Astrocyte of the spinal cord (primary cell): ENCODE measurements around the gene MYBPC3.

Experiments used
- DNase-seq: peaks from one replicate; pipeline ENCODE4 v3.0.0; 2011; ENCODE audit warnings: low read depth, low spot score
- H3K4me3 ChIP-seq: 2 replicates; pipeline ENCODE4 v1.5.1; 2011; ENCODE audit warnings: low read depth, mild to moderate bottlenecking, low read length, moderate library complexity
- in situ Hi-C: cut with HindIII; loops from 2 replicates; pipeline ENCODE4 v1.10.0; 2017; ENCODE audit warnings: low sequenced_read_pairs
- TF ChIP-seq, protein P1 (sequence below): IDR thresholded peaks from 2 replicates; pipeline ENCODE4 v1.5.1; 2012; ENCODE audit warnings: low read depth, mild to moderate bottlenecking, low read length, inconsistent platforms

The MYBPC3 gene

DNA sequence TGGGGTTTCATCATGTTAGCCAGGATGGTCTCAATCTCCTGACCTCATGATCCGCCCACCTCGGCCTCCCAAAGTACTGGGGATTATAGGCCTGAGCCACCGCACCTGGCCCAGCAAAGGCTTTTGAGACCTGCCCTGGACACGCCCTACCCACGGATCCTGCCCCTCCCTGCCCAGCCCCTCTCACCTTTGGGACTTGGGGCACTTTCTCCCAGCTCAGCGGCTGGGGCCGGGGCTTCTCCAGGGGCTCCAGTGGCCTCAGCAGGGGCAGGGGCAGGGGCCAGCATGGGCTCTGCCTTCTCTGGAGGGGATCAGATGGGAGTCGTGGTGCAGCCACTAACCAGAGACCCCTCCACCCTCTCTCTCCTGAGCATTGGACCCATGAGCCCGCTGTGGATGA lies 2.2 kb downstream of the MYBPC3 start:
- H3K4me3 ChIP-seq, result no peak overlapping the region
- TF ChIP-seq, protein P1, sequence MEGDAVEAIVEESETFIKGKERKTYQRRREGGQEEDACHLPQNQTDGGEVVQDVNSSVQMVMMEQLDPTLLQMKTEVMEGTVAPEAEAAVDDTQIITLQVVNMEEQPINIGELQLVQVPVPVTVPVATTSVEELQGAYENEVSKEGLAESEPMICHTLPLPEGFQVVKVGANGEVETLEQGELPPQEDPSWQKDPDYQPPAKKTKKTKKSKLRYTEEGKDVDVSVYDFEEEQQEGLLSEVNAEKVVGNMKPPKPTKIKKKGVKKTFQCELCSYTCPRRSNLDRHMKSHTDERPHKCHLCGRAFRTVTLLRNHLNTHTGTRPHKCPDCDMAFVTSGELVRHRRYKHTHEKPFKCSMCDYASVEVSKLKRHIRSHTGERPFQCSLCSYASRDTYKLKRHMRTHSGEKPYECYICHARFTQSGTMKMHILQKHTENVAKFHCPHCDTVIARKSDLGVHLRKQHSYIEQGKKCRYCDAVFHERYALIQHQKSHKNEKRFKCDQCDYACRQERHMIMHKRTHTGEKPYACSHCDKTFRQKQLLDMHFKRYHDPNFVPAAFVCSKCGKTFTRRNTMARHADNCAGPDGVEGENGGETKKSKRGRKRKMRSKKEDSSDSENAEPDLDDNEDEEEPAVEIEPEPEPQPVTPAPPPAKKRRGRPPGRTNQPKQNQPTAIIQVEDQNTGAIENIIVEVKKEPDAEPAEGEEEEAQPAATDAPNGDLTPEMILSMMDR, result no peak
- DNase-seq, result no peak
- in situ Hi-C loops, result no loop called here

DNA sequence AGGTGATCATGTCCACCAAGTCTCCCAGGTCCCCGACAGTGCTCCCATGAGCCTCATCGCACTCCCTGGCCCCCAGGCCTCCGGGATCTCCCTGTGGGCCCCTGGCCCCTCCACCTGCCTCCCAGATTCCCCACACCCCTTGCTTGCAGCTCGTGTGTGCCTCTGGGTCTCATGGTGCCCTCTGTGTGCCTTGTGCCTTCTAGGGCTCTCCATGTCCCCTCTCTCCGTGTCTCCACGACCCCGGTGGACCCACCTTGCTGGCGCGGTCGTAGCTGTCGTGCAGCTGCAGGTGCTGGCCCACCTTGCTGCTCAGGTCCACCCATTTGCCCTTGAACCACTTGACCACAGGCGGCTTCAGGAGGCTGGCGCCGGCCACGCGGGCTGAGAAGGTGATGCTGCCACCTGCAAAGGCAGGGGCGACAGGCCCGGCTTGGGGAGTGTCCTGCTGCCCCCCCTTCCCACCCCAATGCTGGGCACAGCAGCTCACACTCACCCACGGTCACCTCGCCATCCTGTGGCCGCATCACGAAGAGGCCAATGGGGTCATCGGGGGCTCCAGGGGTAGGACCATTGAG lies 2.9 kb downstream of the MYBPC3 start:
- TF ChIP-seq, protein P1, result no peak
- no peak overlapping the region for H3K4me3 ChIP-seq
- DNase-seq, result no peak
- in situ Hi-C loops, result no loop called here

DNA sequence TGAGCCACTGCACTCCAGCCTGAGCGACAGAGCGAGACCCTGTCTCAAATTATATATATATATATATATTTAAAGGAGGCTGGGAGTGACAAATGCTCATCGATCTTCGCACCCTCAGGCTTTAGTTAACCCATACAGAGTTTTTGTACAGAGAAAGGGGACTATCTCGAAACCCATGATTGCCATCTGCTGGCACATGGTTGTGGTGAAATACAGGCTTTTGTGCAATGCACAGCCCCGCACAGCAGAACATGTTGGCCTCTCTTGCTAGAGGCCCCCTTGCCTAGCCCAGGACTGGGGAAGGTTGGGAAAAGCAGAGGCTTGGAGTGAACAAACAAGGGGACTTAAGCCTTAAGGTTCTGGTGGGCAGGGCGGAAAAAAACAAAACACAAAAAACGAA lies 3.6 kb downstream of the MYBPC3 start:
- peak; percentile 16 for DNase-seq
- TF ChIP-seq, protein P1, result peak; percentile 38

DNA sequence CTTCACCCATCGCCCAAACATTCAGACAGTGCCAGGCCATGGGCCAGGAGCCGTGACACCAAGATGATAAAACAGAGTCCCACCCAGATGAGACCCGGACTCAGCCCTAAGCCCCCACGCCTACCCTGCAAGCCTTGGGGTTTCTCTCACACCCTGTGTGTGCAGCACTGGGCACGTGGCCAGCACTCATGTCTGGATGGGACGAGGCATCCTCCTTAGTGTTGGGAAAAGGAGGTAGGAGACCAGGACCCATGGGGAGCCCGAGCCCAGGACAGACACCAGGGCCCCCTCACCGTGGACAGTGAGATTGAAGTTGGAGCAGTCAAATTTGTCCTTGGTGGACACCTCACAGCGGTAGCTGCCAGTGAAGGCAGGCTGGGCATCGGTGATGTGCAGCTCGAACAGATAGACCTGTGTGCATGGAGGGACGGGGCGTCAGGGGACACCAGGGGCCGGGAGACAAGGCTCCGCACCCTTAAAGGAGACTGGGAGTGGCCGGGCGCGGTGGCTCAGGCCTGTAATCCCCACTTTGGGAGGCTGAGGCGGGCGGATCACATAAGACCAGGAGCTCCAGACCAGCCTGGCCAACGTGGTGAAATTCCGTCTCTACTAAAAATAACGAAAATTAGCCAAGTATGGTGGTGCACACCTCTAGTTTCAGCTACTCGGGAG lies 4.2 kb downstream of the MYBPC3 start:
- H3K4me3 ChIP-seq, result no peak overlapping the region
- in situ Hi-C loops, result no loop called here
- DNase-seq, result no peak
- TF ChIP-seq, protein P1, result no peak

More for the DNA sequence above, 3.6 kb downstream of the MYBPC3 start:
- in situ Hi-C loops, result no loop called here
- H3K4me3 ChIP-seq, result no peak overlapping the region

DNA sequence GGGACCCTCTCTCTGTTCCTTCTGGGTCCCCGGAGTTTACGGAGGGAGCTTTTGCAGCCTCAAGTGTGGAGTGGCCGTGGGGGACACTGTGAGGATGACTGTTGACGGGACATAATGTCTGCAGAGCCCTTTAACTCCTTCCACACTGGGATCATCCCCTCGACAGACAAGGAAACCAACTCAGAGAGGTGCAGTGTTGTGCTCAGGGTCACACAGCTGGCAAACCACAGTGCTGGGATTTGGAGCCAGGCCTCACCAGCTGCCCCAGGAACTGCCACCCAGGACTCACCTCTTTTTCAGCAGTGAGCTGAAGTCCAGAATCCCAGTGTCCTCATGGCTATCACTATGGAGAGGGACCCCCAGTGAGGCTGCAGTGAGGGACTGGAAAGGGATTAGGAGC lies 5.4 kb downstream of the MYBPC3 start:
- H3K4me3 ChIP-seq, result no peak overlapping the region
- DNase-seq, result no peak
- TF ChIP-seq, protein P1, result no peak
- in situ Hi-C loops, result no loop called here

DNA sequence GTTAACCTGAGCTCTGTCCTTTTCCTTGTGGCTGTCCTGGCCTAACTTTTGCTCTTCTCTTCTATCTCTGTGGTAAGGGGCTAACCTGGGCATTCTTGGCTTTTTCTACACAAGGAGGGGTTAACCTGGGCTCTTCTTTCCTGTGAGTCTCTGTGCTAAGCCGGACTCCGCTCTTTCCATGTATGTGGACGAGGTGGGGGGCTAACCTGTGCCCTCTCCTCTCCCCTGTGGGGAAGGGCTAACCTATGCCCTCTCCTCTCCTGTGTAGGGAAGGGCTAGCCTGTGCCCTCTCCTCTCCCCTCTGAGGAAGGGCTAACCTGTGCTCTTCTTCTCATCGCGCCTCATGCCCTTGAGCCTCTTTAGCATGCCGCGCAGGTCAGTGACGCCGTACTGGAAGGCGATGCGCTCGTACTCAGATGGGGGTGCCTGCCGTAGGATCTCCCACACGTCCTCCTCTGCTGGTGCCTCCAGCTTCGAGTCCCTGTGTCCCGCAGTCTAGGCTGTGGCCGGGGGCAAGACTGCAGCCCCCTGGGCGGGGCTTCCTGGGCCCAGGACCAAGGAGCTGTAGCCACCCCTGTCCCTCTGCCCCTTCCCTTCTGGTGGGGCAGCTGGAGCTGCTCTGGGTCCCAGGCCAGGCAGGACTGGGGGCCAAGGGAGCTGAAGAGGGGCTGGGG lies 6.5 kb downstream of the MYBPC3 start:
- in situ Hi-C loops, result no loop called here
- H3K4me3 ChIP-seq, result no peak overlapping the region

More for the DNA sequence above, 6.5 kb downstream of the MYBPC3 start:
- TF ChIP-seq, protein P1, result no peak
- DNase-seq, result no peak
